Measurements from ENCODE around the gene DCDC1. TPM values are rescaled to one million over a fixed set of nuclear protein-coding genes. Genes with fewer than 3 reads are reported as not detected.

DCDC1 gene
- total RNA-seq, 2 donors from 2014 or later = not detected

- Histone ChIP-seq H3K27ac (no peak overlapping the region), H3K27me3 (no peaks in the 10 kb centered on the region), H3K36me3 (no peaks in the 10 kb centered on the region), H3K9ac (ENCODE audit: low read depth in 2 of 2, low read length in 2 of 2) (no peak overlapping the region), H3K4me3 (no peak overlapping the region), H3K9me3 (no peaks in the 10 kb centered on the region), H3K4me1 (no peaks in the 10 kb centered on the region)
- DNase-seq = no peak
- intact Hi-C loops (cut with DNase I) = no loop called here
- TF ChIP-seq CTCF (IDR thresholded peaks at IDR 0.05) = no peak
Observed at GRCh38 chr11:30908857-30909256, 460.7 kb downstream of the DCDC1 start.

GRCh38 chr11:30908272-30908671 is 461.3 kb downstream of the DCDC1 start:
- DNase-seq = no peak
- H3K9ac ChIP-seq (ENCODE audit: low read depth in 2 of 2, low read length in 2 of 2) = no peak overlapping the region
- intact Hi-C loops (cut with DNase I) = no loop called here
- H3K9me3 ChIP-seq = no peaks in the 10 kb centered on the region
- H3K4me1 ChIP-seq = no peaks in the 10 kb centered on the region
- H3K36me3 ChIP-seq = no peaks in the 10 kb centered on the region
- H3K27ac ChIP-seq = no peak overlapping the region
- H3K27me3 ChIP-seq = no peaks in the 10 kb centered on the region
- no peak overlapping the region for H3K4me3 ChIP-seq
- TF ChIP-seq CTCF (IDR thresholded peaks at IDR 0.05) = no peak

- Histone ChIP-seq H3K36me3 (no peaks in the 10 kb centered on the region), H3K9ac (ENCODE audit: low read depth in 2 of 2, low read length in 2 of 2) (no peak overlapping the region), H3K27ac (no peak overlapping the region), H3K4me3 (no peak overlapping the region), H3K4me1 (no peaks in the 10 kb centered on the region), H3K27me3 (no peaks in the 10 kb centered on the region), H3K9me3 (no peaks in the 10 kb centered on the region)
- DNase-seq = no peak
- intact Hi-C loops (cut with DNase I) = no loop called here
- no peak for TF ChIP-seq CTCF (IDR thresholded peaks at IDR 0.05)
Observed at GRCh38 chr11:30902929-30903328, 466.6 kb downstream of the DCDC1 start.

GRCh38 chr11:30895046-30895445 is 474.5 kb downstream of the DCDC1 start:
- H3K9me3 ChIP-seq = no peaks in the 10 kb centered on the region
- intact Hi-C loops (cut with DNase I) = no loop called here
- H3K4me1 ChIP-seq = no peaks in the 10 kb centered on the region
- DNase-seq = no peak
- no peaks in the 10 kb centered on the region for H3K27me3 ChIP-seq
- H3K4me3 ChIP-seq = no peak overlapping the region
- H3K36me3 ChIP-seq = no peaks in the 10 kb centered on the region
- TF ChIP-seq CTCF (IDR thresholded peaks at IDR 0.05) = no peak
- no peak overlapping the region for H3K27ac ChIP-seq
- no peak overlapping the region for H3K9ac ChIP-seq (ENCODE audit: low read depth in 2 of 2, low read length in 2 of 2)

- intact Hi-C loops (cut with DNase I) = no loop called here
- H3K4me1 ChIP-seq = no peaks in the 10 kb centered on the region
- no peaks in the 10 kb centered on the region for H3K36me3 ChIP-seq
- no peak overlapping the region for H3K4me3 ChIP-seq
- no peak overlapping the region for H3K27ac ChIP-seq
- DNase-seq = no peak
- no peak for TF ChIP-seq CTCF (IDR thresholded peaks at IDR 0.05)
- no peaks in the 10 kb centered on the region for H3K27me3 ChIP-seq
- no peak overlapping the region for H3K9ac ChIP-seq (ENCODE audit: low read depth in 2 of 2, low read length in 2 of 2)
- no peaks in the 10 kb centered on the region for H3K9me3 ChIP-seq
Observed at GRCh38 chr11:30893318-30893717, 476.2 kb downstream of the DCDC1 start.
